ENCODE data around the gene LRRC73.
"Not testable (repeated sequence)": the region's sequence is repeated elsewhere in the genome, so short reads cannot be mapped to it uniquely, and the experiment has no call there.

The LRRC73 gene

DNA sequence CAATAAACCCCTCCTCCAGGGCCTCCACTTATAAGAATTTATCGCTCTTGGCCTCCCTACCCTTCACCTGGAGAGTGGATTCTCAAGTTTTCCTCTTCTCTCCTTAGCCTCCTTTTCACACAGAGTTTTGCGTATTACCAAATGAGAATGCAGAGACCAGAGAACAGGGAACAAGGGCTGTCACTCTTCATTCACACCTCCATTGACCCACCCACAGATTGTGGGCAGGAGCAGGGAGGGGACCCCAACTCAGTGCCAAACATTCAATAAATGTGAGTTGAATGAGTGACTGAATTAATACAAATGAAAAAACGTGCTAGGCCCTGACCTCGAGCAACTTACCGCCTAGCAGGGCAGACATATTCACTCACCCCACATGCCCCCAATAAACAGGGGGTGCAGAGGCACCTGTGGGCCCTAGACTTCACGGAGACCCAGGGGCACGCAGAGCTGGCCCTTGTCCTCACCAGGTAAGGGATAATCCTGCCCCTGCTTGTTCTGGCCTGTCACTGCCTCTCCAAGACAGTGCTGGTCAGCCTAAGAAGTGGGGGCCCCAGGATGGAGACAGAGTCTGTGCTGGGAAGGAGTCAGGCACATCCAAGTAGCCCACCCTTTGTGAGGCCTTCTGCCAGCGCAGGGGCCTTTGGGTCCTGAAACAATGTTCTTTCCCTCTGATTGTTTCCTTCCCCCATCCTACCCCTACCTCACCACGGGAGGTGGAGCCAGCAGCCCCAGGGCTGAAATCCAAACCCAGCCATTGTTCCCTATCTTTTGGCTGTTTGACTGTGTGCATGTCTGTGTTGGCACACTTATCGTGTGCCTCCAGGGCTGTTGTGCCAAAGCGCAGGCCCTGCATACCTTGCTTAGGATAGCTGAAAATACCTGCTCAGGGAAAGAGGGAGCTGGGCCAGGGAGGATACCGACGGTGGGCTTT is 41.1 kb downstream of the LRRC73 start:
- no peak for DNase-seq (ENCODE audit: low read depth)
- TF ChIP-seq, protein P1, sequence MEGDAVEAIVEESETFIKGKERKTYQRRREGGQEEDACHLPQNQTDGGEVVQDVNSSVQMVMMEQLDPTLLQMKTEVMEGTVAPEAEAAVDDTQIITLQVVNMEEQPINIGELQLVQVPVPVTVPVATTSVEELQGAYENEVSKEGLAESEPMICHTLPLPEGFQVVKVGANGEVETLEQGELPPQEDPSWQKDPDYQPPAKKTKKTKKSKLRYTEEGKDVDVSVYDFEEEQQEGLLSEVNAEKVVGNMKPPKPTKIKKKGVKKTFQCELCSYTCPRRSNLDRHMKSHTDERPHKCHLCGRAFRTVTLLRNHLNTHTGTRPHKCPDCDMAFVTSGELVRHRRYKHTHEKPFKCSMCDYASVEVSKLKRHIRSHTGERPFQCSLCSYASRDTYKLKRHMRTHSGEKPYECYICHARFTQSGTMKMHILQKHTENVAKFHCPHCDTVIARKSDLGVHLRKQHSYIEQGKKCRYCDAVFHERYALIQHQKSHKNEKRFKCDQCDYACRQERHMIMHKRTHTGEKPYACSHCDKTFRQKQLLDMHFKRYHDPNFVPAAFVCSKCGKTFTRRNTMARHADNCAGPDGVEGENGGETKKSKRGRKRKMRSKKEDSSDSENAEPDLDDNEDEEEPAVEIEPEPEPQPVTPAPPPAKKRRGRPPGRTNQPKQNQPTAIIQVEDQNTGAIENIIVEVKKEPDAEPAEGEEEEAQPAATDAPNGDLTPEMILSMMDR (conservative IDR thresholded peaks at IDR 0.05; ENCODE audit: low read depth, low read length), result no peak
- no peak overlapping the region for H3K4me3 ChIP-seq (ENCODE audit: low read length)

DNA sequence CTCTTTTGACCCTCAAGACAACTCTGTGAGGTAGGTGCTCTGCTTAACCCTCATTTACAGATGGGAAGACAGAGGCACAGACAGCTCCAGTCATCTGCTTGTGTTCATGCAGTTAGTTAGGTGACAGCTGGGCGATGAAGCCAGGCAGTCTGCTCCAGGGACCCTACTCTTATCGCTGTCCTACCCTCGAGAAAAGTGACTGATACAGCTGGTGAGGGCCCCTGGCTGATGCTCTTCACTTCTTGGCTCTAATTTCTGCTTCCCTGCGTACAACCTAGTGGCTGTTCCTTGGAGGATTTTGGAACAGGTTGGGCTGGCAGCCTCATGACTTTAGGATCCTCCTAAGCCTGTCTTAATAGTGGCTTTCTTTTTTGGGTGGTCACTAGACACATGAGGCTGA is 41.9 kb downstream of the LRRC73 start:
- DNase-seq (ENCODE audit: low read depth), result no peak

DNA sequence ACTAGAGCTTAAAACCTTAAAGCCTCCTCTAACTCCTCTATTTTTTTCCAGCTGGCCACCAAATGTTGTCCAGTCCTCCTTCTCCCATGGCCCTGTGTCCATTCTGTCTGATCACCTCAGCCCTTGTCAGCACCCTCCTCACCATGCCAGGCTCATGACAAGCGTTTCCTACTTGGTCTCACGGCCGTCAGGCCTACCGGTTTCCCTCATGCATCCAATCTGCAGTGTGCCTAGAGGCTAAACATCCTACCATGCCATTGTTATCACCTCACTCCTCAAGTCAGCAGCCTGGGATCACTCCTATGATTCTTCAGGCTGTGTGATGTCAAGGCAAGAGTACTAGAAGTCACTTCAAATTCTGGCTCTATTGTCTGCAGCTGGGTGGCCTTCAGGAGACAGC is 42.4 kb downstream of the LRRC73 start:
- no peak for DNase-seq (ENCODE audit: low read depth)
- no peak overlapping the region for H3K4me3 ChIP-seq (ENCODE audit: low read length)

More for the DNA sequence above, 41.9 kb downstream of the LRRC73 start:
- TF ChIP-seq, protein P1 (conservative IDR thresholded peaks at IDR 0.05; ENCODE audit: low read depth, low read length), result no peak
- H3K4me3 ChIP-seq (ENCODE audit: low read length), result no peak overlapping the region

DNA sequence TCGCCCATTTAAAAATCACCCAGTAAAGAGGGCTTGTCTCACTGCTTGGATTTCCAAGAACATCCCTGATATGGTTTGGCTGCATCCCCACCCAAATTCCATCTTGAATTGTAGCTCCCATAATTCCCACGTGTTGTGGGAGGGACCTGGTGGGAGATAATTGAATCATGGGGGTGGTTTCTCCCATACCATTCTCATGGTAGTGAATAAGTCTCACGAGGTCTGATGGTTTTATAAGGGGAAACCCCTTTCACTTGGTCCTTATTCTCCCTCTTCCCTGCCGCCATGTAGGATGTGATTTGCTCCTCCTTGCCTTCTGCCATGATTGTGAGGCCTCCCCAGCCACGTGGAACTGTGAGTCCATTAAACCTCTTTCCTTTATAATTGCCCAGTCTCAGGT is 42.9 kb downstream of the LRRC73 start:
- H3K4me3 ChIP-seq (ENCODE audit: low read length); DNase-seq (ENCODE audit: low read depth): not testable (repeated sequence)

More for the DNA sequence above, 42.4 kb downstream of the LRRC73 start:
- TF ChIP-seq, protein P1 (conservative IDR thresholded peaks at IDR 0.05; ENCODE audit: low read depth, low read length), result no peak

DNA sequence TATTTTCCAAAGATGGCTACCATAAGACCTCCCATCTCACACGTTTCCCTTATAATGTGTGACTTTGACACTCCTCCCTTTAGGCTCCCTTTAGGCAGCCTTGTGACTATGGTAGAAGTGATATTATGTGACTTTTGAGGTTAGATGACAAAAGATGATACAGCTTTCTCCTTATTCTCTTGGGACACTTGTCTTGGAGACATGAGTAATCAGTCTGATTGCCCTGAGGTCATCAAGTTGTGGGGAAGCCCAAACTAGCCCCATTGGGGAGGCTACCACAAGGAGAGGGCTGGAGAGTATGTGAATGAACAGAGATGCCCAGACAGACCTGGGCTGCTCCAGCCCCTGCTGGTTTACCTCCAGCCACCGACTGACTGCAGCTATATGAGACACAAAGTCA is 44.2 kb downstream of the LRRC73 start:
- TF ChIP-seq, protein P1 (conservative IDR thresholded peaks at IDR 0.05; ENCODE audit: low read depth, low read length), result no peak
- H3K4me3 ChIP-seq (ENCODE audit: low read length), result no peak overlapping the region
- DNase-seq (ENCODE audit: low read depth), result no peak

DNA sequence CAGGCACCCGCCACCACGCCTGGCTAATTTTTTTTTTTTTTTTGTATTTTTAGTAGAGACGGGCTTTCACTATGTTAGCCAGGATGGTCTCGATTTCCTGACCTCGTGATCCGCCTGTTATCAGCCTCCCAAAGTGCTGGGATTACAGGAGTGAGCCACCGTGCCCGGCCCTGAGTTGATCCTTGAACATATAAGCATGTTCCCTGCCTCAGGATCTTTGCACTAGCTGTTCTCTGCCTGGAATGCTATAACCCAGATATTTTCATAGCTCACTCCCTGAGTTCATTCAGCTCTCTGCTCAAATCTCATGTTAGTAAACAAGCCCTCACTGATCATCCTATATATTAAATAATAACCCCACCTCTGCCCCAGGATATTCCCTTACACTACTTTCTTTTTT is 45.8 kb downstream of the LRRC73 start:
- H3K4me3 ChIP-seq (ENCODE audit: low read length), result no peak overlapping the region
- TF ChIP-seq, protein P1 (conservative IDR thresholded peaks at IDR 0.05; ENCODE audit: low read depth, low read length), result no peak
- no peak for DNase-seq (ENCODE audit: low read depth)

DNA sequence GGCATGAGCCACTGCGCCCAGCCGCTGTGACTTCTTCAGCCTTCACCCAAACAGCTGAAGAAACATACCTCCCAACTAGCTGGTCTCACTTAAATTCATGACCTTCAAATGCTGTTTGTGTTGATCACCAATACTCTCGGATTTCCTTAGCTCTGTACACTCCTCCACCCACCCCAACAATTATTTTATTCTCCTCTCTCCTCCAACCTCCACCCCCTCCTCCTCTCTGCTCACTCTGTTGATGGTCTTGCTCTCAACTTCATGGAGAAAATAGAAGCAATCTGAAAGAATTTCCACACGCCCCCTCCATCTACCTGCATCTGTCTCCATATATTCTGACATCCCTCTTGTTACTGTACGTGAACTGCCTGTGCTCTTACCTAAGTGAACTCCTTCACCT is 48.2 kb downstream of the LRRC73 start:
- TF ChIP-seq, protein P1 (conservative IDR thresholded peaks at IDR 0.05; ENCODE audit: low read depth, low read length), result no peak
- no peak overlapping the region for H3K4me3 ChIP-seq (ENCODE audit: low read length)
- DNase-seq (ENCODE audit: low read depth), result no peak
